GM12878 (cell line): ENCODE data around the gene EHBP1. TPM values are rescaled to one million over a fixed set of nuclear protein-coding genes. Genes with fewer than 3 reads are reported as not detected.

Experiments
- ATAC-seq: fragments of 200-7000 bp; cut with Tn5 transposase; 3 replicates; pipeline ENCODE4 v1.9.1; 2020; ENCODE audit warnings: mild to moderate bottlenecking, moderate library complexity
- BruUV-seq: library from RNA; stranded (reverse); fragments of 400-500 nt; replicated peaks from 2 replicates; lab custom pipeline; 2021; lab: Mats Ljungman, UMichigan
- CTCF ChIA-PET: fragments of 300-600 bp; sonication (Branson Sonifier 250); formaldehyde crosslinking; extraction: SDS; loops from one replicate; lab custom pipeline; 2021; ENCODE audit warnings: inconsistent platforms; lab: Yijun Ruan, JAX
- POLR2A ChIA-PET: fragments of 350-600 bp; formaldehyde crosslinking; extraction: SDS; loops from one replicate; lab custom pipeline; 2021; ENCODE audit warnings: inconsistent platforms; lab: Charles Lee
- RAD21 ChIA-PET: fragments of 300-600 bp; sonication (Branson Sonifier 250); formaldehyde crosslinking; loops from one replicate; lab custom pipeline; 2023; ENCODE audit warnings: antibody characterized with exemption; ENCODE audit not compliant: unreplicated experiment; lab: Charles Lee
- SMC1A ChIA-PET: fragments of 300-600 bp; sonication (Branson Sonifier 250); formaldehyde crosslinking; loops from one replicate; lab custom pipeline; 2023; ENCODE audit not compliant: unreplicated experiment, uncharacterized antibody; lab: Charles Lee
- DNase-seq: peaks from one replicate; pipeline ENCODE4 v3.0.0-alpha.2; 2011; ENCODE audit warnings: low read depth, low spot score
- FAIRE-seq: peaks from 3 replicates; lab custom pipeline; 2011; peaks lifted over from hg19 to GRCh38; lab: Jason Lieb, UNC
- H2AFZ ChIP-seq: 2 replicates; pipeline ENCODE4 v1.6.0; 2011; ENCODE audit warnings: low read depth, low read length, control low read depth; ENCODE audit not compliant: control insufficient read depth
- H3K27ac ChIP-seq: 2 replicates; pipeline ENCODE4 v1.5.1; 2011; ENCODE audit warnings: control low read depth; ENCODE audit not compliant: control insufficient read depth, insufficient read depth
- H3K27me3 ChIP-seq, 2 experiments: replicated peaks in 1 of 2; 2 replicates each; pipeline versions ENCODE4 v1.6.0 to v1.6.1; 2011; ENCODE audit warnings: low read length in 1 of 2; ENCODE audit not compliant: control insufficient read depth in 2 of 2, insufficient read depth in 2 of 2
- H3K36me3 ChIP-seq, 2 experiments: 2 replicates each; pipeline ENCODE4 v1.5.1; 2011; ENCODE audit warnings: low read length in 1 of 2; ENCODE audit not compliant: control insufficient read depth in 2 of 2, insufficient read depth in 2 of 2
- H3K4me1 ChIP-seq: 2 replicates; pipeline ENCODE4 v1.6.1; 2011; ENCODE audit warnings: mild to moderate bottlenecking, low read length, moderate library complexity, mixed read lengths; ENCODE audit not compliant: control insufficient read depth, insufficient read depth
- H3K4me2 ChIP-seq: 2 replicates; pipeline ENCODE4 v1.6.0; 2011; ENCODE audit warnings: control low read depth; ENCODE audit not compliant: control insufficient read depth, insufficient read depth
- H3K4me3 ChIP-seq: fragments of 200-600 bp; sonication (generic); 2 replicates; pipeline ENCODE4 v1.5.1; 2016
- H3K79me2 ChIP-seq: 2 replicates; pipeline ENCODE4 v1.6.0; 2011; ENCODE audit warnings: low read length; ENCODE audit not compliant: control insufficient read depth, insufficient read depth
- H3K9ac ChIP-seq: 2 replicates; pipeline ENCODE4 v1.8.0; 2011; ENCODE audit warnings: low read length, control low read depth, mixed read lengths; ENCODE audit not compliant: control insufficient read depth, insufficient read depth
- H3K9me3 ChIP-seq: replicated peaks from 3 replicates; pipeline ENCODE4 v1.5.1; 2011; ENCODE audit warnings: mild to moderate bottlenecking, low read length; ENCODE audit not compliant: control insufficient read depth, insufficient read depth
- H4K20me1 ChIP-seq: 2 replicates; pipeline ENCODE4 v1.6.0; 2011; ENCODE audit not compliant: control insufficient read depth, insufficient read depth
- EED ChIP-seq: sonication (generic); IDR thresholded peaks from 2 replicates; pipeline ENCODE4 v1.6.1; 2016; ENCODE audit warnings: antibody characterized with exemption, low read depth
- EZH2 ChIP-seq: IDR thresholded peaks from 2 replicates; pipeline ENCODE4 v1.6.1; 2012; ENCODE audit warnings: low read depth, mild to moderate bottlenecking, control low read depth, inconsistent platforms, low read length, borderline replicate concordance; ENCODE audit not compliant: control insufficient read depth
- FOXK2 ChIP-seq: fragments of 450-650 bp; IDR thresholded peaks from 2 replicates; pipeline ENCODE4 v1.6.1; 2017; ENCODE audit warnings: mild to moderate bottlenecking, moderate library complexity
- FOXM1 ChIP-seq: IDR thresholded peaks from 2 replicates; pipeline ENCODE4 v1.6.1; 2012; ENCODE audit warnings: low read depth, mild to moderate bottlenecking, inconsistent platforms, low read length, moderate library complexity
- HDGF ChIP-seq: fragments of 450-650 bp; IDR thresholded peaks from 2 replicates; pipeline ENCODE4 v1.6.1; 2016; ENCODE audit warnings: antibody characterized with exemption
- PRDM15 ChIP-seq: fragments of 450-650 bp; formaldehyde crosslinking; IDR thresholded peaks from 2 replicates; pipeline ENCODE4 v1.4.0; 2020; ENCODE audit warnings: mild to moderate bottlenecking, moderate library complexity
- RBBP5 ChIP-seq: fragments of 200-600 bp; sonication (generic); conservative IDR thresholded peaks from 2 replicates; pipeline ENCODE4 v1.6.1; 2016
- RELA ChIP-seq: fragments of 450-650 bp; IDR thresholded peaks from 2 replicates; pipeline ENCODE4 v1.8.0; 2014; ENCODE audit warnings: borderline replicate concordance; ENCODE audit not compliant: partially characterized antibody
- SIX5 ChIP-seq: IDR thresholded peaks from 2 replicates; pipeline ENCODE4 v1.6.1; 2011; ENCODE audit warnings: mild to moderate bottlenecking, low read depth, low read length, moderate library complexity; ENCODE audit not compliant: severe bottlenecking
- TAF1 ChIP-seq: IDR thresholded peaks from 2 replicates; pipeline ENCODE4 v1.6.1; 2011; ENCODE audit warnings: mild to moderate bottlenecking, low read depth, low read length, borderline replicate concordance
- TCF7 ChIP-seq: IDR thresholded peaks from 2 replicates; pipeline ENCODE4 v1.6.1; 2014; ENCODE audit warnings: antibody characterized with exemption, borderline replicate concordance
- ZBED1 ChIP-seq: IDR thresholded peaks from 2 replicates; pipeline ENCODE4 v1.6.1; 2016; ENCODE audit warnings: borderline replicate concordance
- in situ Hi-C: fragments of 300-500 bp; cut with MboI; formaldehyde crosslinking; loops from 9 replicates; pipeline ENCODE4 v1.14.3; 2018; ENCODE audit warnings: mixed read lengths
- intact Hi-C: fragments of 100-400 bp; cut with micrococcal nuclease; formaldehyde crosslinking; loops from one replicate; pipeline ENCODE4 v1.14.2; 2022; ENCODE audit not compliant: unreplicated experiment
- polyA plus RNA-seq, 11 experiments: library from polyadenylated mRNA; depleted of rRNA in 4 of 11; unstranded in 6 of 11; stranded (reverse) in 5 of 11; fragments of >200 nt; fragmentation: Nextera tagmentation in 4 of 11; fragmentation: Illumina TruSeq in 1 of 11; extraction: Ambion mirVana in 4 of 11; extraction: Trizol in 1 of 11; gene quantifications; 1 replicate in 1 of 11; 2 replicates in 10 of 11; pipeline versions ENCODE4 v1.2.1 to v1.2.3, GENCODE V29; 2011 to 2016; ENCODE audit warnings: inconsistent platforms in 2 of 11, missing spikeins in 2 of 11, low read depth in 1 of 11
- total RNA-seq, 4 experiments: library from RNA; depleted of rRNA in 3 of 4; stranded (reverse); fragments of >200 nt in 3 of 4; fragmentation: Illumina TruSeq in 1 of 4; extraction: Trizol in 1 of 4; gene quantifications; 2 replicates each; pipeline versions ENCODE4 v1.2.1 to v1.2.3, GENCODE V29; 2013 to 2021

EHBP1 gene
- total and polyA plus RNA-seq, 10 of the 15 experiments (the other 5 are each of a cell fraction or from before 2014, with no cell fraction given) = 5.7 to 26.1 (median 13.6) TPM

GRCh38 chr2:62719757-62720156 lies 14.2 kb downstream of the EHBP1 start:
- peaks cover 3% of the 10 kb centered on the region for H3K79me2 ChIP-seq
- BruUV-seq = no TSS peak
- no peaks in the 10 kb centered on the region for H4K20me1 ChIP-seq
- peak; percentile 55 for ATAC-seq
- ChIA-PET POLR2A (interaction anchor here (0.6 to 1.2 kb wide), 2 partner anchors 11 to 388 kb away, joined by 3 read pairs; no protein-coding TSS in a partner anchor), RAD21 (no interaction called here)
- no peak overlapping the region for H2AFZ ChIP-seq
- no peaks in the 10 kb centered on the region for H3K27me3 ChIP-seq
- no peak for FAIRE-seq
- H3K4me3 ChIP-seq = no peak overlapping the region
- DNase-seq = no peak
- no peak for TF ChIP-seq HDGF
- TF ChIP-seq EED = no peak
- no peak for TF ChIP-seq RELA
- no peak for TF ChIP-seq ZBED1
- TF ChIP-seq EZH2 = no peak
- no peak for TF ChIP-seq RBBP5
- no peak for TF ChIP-seq TCF7
- no peak for TF ChIP-seq SIX5
- TF ChIP-seq, all 136 proteins: peak for 0
- in situ Hi-C loops (no loop called here), intact Hi-C loops (no loop called here)
- SMC1A ChIA-PET = interaction anchor here (1.2 to 3.1 kb wide), 3 partner anchors 12 to 262 kb away, joined by 5 to 18 read pairs (median 6); no protein-coding TSS in a partner anchor
- H3K9me3 ChIP-seq = peaks cover 18% of the 10 kb centered on the region
- no peak overlapping the region for H3K9ac ChIP-seq
- H3K36me3 ChIP-seq = no peaks in the 10 kb centered on the region; a peak in 2 of 4 replicates
- H3K4me2 ChIP-seq = no peak overlapping the region
- no peak overlapping the region for H3K27ac ChIP-seq
- H3K4me1 ChIP-seq = no peaks in the 10 kb centered on the region
- CTCF ChIA-PET = interaction anchor here (1.4 to 1.9 kb wide), 2 partner anchors 56 to 262 kb away, joined by 4 to 6 read pairs; no protein-coding TSS in a partner anchor

- ChIA-PET CTCF (interaction anchor here (2.2 kb wide), 1 partner anchor 266 kb away, joined by 12 read pairs; no protein-coding TSS in a partner anchor), SMC1A (interaction anchor here (0.9 to 1.7 kb wide), 5 partner anchors 8 to 256 kb away, joined by 3 to 5 read pairs (median 3); no protein-coding TSS in a partner anchor), POLR2A (interaction anchor here (0.9 kb wide), 1 partner anchor 60 kb away, joined by 3 read pairs; no protein-coding TSS in a partner anchor), RAD21 (no interaction called here)
- H3K9ac ChIP-seq = no peak overlapping the region
- intact Hi-C loops (no loop called here), in situ Hi-C loops (no loop called here)
- no TSS peak for BruUV-seq
- H3K27ac ChIP-seq = no peak overlapping the region
- no peaks in the 10 kb centered on the region for H4K20me1 ChIP-seq
- no peak overlapping the region for H3K4me3 ChIP-seq
- peaks cover 0 to 3% of the 10 kb centered on the region in 2 experiments; a peak in 1 of 4 replicates for H3K36me3 ChIP-seq
- peaks cover 4% of the 10 kb centered on the region; the same call in 1 of the 2 replicates for H3K4me1 ChIP-seq
- H3K79me2 ChIP-seq = peaks cover 7% of the 10 kb centered on the region
- ATAC-seq (no peak), FAIRE-seq (no peak), DNase-seq (no peak)
- H3K27me3 ChIP-seq = no peaks in the 10 kb centered on the region
- peaks cover 15% of the 10 kb centered on the region for H3K9me3 ChIP-seq
- no peak overlapping the region for H3K4me2 ChIP-seq
- no peak overlapping the region for H2AFZ ChIP-seq
- no peak for TF ChIP-seq FOXK2
- TF ChIP-seq TAF1 = no peak
- TF ChIP-seq PRDM15 (CRISPR knock-in tag) = no peak
- no peak for TF ChIP-seq FOXM1
Observed at GRCh38 chr2:62722679-62723078, 17.2 kb downstream of the EHBP1 start.
